Measurements from ENCODE around the gene KIF6.

Gene KIF6

DNA sequence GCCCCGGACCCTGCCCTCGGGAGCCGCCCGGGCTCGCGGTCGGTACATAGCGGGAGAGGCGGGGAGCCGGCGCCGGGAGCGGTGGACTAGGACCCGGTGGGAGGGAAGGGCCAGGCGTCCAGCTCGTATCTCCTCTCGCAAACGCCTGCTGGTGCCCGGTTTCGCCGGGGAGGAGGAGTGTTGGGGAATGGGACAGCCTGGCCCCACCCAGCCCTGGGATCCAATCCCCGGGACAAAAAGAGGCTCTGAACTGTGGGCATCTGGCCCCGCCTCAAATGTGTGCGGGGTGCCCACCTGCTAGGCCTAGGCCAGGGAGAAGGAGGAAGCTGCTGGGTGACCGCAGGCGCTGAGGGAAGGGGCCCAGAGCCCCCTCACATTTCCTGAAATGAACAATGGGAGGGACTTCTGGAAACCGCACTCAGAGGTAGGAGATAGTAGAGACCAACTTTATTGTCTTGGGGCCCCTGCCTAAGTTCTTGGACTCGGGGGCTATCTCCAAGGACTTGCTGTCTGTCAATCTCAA, 410.9 kb downstream of the KIF6 start, which contains the start of gene KCNK17:
Gene KCNK17 (minus strand): TSS at position 147 of the 523 bp plus-strand sequence. CDS start 99 bp downstream, at position 48.
- H3K9me3 ChIP-seq (ENCODE audit: control insufficient read depth, low read length) = no peaks in the 10 kb centered on the region
- no peaks in the 10 kb centered on the region for H3K79me2 ChIP-seq
- H3K4me3 ChIP-seq (ENCODE audit: low read depth, low read length) = peak within 1 kb of the TSS; percentile 14
- peak within 1 kb of the TSS; percentile 51 for H3K4me2 ChIP-seq (ENCODE audit: low read length)
- H3K27ac ChIP-seq = no peak within 1 kb of the TSS
- no peaks in the 10 kb centered on the region for H3K4me1 ChIP-seq
- TF ChIP-seq, protein P1, sequence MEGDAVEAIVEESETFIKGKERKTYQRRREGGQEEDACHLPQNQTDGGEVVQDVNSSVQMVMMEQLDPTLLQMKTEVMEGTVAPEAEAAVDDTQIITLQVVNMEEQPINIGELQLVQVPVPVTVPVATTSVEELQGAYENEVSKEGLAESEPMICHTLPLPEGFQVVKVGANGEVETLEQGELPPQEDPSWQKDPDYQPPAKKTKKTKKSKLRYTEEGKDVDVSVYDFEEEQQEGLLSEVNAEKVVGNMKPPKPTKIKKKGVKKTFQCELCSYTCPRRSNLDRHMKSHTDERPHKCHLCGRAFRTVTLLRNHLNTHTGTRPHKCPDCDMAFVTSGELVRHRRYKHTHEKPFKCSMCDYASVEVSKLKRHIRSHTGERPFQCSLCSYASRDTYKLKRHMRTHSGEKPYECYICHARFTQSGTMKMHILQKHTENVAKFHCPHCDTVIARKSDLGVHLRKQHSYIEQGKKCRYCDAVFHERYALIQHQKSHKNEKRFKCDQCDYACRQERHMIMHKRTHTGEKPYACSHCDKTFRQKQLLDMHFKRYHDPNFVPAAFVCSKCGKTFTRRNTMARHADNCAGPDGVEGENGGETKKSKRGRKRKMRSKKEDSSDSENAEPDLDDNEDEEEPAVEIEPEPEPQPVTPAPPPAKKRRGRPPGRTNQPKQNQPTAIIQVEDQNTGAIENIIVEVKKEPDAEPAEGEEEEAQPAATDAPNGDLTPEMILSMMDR (IDR thresholded peaks at IDR 0.05) = no peak
- no peak within 1 kb of the TSS for H3K9ac ChIP-seq
- H2AFZ ChIP-seq = peak within 1 kb of the TSS; percentile 58
- H3K27me3 ChIP-seq (ENCODE audit: control insufficient read depth, insufficient read depth, low read length) = peaks cover 14% of the 10 kb centered on the region
- no peaks in the 10 kb centered on the region for H3K36me3 ChIP-seq (ENCODE audit: control insufficient read depth, insufficient read depth, low read length)

DNA sequence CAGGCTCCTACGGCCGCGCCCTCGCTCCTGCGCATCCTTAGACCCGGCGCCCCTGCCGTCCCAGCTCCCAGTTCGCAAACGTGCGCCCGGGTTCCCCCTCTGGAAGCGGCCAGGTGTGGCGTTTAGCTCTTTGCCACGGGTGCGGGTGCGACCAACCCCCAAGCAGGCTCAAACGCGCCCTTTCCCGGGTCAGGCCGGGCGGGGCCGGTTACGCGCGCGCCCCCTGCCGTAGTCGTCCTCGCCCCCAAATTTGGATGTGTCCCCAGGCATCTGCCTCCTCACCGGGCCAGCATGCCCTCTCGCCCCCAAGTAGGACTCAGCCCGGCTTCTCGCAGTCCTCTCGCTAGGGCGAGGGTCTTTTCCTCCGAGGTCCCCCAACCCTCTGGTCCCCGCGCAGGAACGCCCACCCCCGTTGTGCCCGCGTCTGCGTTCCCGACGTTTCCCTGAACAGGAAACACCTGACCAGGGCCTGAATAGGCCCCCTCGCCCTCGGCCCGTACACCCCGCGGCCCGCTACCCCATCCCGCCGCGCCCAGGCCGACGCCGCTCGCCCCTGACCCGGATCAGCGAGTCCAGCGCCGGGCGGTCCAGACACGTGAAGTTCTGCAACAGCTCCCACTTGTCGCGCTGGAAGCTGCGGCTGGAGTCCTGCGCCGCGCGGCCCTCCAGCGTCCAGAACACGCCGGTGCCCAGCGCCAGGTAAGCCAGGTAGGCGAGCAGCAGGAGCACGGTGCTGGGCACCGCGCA, 411.5 kb downstream of the KIF6 start:
- Histone ChIP-seq H3K79me2 (no peaks in the 10 kb centered on the region), H3K9me3 (ENCODE audit: control insufficient read depth, low read length) (no peaks in the 10 kb centered on the region), H3K4me2 (ENCODE audit: low read length) (peak overlapping the region; percentile 51), H3K9ac (no peak overlapping the region), H3K36me3 (ENCODE audit: control insufficient read depth, insufficient read depth, low read length) (no peaks in the 10 kb centered on the region), H2AFZ (peak overlapping the region; percentile 58), H3K4me3 (ENCODE audit: low read depth, low read length) (peak overlapping the region; percentile 14), H3K4me1 (no peaks in the 10 kb centered on the region), H3K27ac (no peak overlapping the region), H3K27me3 (ENCODE audit: control insufficient read depth, insufficient read depth, low read length) (peaks cover 14% of the 10 kb centered on the region)
- TF ChIP-seq, protein P1 (IDR thresholded peaks at IDR 0.05) = no peak

DNA sequence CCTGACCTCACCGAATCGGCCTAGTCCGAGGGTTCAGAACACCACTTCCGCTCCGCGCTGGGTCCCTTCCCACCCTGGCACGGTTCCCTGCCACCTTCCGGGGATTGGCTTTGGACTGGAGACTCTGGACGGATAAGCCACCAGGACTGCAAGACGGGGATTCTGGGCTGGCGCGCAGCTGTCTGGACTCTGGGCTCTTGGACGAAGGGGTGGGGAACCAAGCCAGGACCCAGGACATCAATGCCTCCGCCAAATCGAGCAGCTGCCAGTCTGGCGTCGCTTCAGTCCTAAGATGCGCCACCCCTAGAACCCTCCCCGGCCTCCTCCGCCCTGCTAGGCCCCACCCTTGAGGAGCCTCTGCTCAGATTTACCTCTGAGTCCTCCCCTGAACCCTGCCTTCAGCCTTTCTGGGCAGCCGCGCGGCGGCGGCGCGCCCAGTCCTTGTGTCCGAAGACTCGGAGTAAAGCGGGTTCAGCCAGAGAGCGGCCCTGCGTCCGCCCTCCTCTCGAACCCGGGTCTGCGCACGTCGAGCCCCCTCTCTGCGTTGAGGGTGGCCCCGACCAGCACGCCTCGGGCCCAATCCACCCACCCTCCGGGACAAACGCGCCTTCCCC, 412.2 kb downstream of the KIF6 start:
- H2AFZ ChIP-seq = peak overlapping the region; percentile 46
- no peak overlapping the region for H3K27ac ChIP-seq
- H3K4me2 ChIP-seq (ENCODE audit: low read length) = peak overlapping the region; percentile 51
- no peaks in the 10 kb centered on the region for H3K79me2 ChIP-seq
- H3K9me3 ChIP-seq (ENCODE audit: control insufficient read depth, low read length) = no peaks in the 10 kb centered on the region
- no peaks in the 10 kb centered on the region for H3K4me1 ChIP-seq
- TF ChIP-seq, protein P1 (IDR thresholded peaks at IDR 0.05) = no peak
- no peak overlapping the region for H3K4me3 ChIP-seq (ENCODE audit: low read depth, low read length)
- no peak overlapping the region for H3K9ac ChIP-seq
- H3K36me3 ChIP-seq (ENCODE audit: control insufficient read depth, insufficient read depth, low read length) = no peaks in the 10 kb centered on the region
- H3K27me3 ChIP-seq (ENCODE audit: control insufficient read depth, insufficient read depth, low read length) = peaks cover 14% of the 10 kb centered on the region

DNA sequence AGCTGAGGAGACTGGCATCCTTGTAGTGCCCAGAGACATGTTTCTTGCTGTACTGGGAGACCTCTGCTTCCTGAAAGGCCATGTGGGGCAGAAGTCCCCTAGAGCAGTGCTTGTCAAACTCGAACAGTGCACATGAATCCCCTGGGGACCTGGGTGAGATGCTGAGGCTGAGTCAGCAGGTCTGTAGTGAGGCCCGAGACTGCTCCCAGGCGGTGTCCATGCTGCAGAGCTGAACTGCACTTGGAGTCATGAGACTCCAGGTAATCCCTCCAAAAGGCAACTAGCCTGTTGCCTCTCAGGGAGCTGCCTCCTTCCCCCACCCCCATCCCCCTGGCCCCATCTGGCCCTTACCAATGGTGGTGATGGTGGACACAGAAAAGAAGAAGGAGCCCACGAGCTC, 414.7 kb downstream of the KIF6 start:
- Histone ChIP-seq H3K4me2 (ENCODE audit: low read length) (no peak overlapping the region), H3K36me3 (ENCODE audit: control insufficient read depth, insufficient read depth, low read length) (no peaks in the 10 kb centered on the region), H3K27ac (no peak overlapping the region), H3K79me2 (no peaks in the 10 kb centered on the region), H3K27me3 (ENCODE audit: control insufficient read depth, insufficient read depth, low read length) (peaks cover 14% of the 10 kb centered on the region), H3K9ac (no peak overlapping the region), H3K4me3 (ENCODE audit: low read depth, low read length) (no peak overlapping the region), H3K9me3 (ENCODE audit: control insufficient read depth, low read length) (no peaks in the 10 kb centered on the region), H2AFZ (no peak overlapping the region), H3K4me1 (no peaks in the 10 kb centered on the region)
- TF ChIP-seq, protein P1 (IDR thresholded peaks at IDR 0.05) = no peak
